Medulla oblongata (tissue), 1 donor: ENCODE results near the gene UBAP2.

ENCODE experiments used
- DNase-seq: peaks from one replicate; pipeline ENCODE4 v3.0.0-alpha.2; 2015; ENCODE audit errors: extremely low spot score

Gene UBAP2

DNA sequence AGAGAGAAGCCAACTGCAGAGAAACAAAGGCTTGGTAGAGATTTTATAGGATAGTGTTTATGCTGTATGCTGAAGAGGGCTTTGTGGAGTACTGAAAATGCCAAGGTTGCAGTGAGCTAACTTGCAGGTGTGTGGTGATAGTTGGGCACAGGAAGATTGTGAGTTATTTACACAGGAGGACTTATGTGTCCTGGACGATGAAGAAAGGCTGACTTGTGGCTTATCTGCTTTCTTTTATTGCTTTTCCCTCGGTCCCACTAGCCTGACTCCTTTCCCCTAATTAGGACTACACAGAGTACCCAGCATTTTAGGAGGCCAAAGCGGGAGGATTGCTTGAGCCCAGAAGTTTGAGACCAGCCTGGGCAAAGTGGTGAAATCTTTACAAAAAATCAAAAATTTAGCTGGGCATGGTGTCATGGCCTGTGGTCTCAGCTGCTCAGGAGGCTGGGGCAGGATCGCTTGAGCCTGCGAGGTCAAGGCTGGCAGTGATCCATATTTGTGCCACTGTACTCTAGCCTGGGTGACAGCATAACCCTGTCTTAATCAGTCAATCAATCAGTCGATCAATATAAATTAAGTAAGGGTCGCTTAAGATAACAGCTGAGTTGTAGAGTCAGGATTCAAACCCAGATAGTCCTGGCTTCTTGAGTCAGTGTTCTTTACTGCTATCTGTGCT, 169.9 kb downstream of the UBAP2 start:
- DNase-seq = no peak

DNA sequence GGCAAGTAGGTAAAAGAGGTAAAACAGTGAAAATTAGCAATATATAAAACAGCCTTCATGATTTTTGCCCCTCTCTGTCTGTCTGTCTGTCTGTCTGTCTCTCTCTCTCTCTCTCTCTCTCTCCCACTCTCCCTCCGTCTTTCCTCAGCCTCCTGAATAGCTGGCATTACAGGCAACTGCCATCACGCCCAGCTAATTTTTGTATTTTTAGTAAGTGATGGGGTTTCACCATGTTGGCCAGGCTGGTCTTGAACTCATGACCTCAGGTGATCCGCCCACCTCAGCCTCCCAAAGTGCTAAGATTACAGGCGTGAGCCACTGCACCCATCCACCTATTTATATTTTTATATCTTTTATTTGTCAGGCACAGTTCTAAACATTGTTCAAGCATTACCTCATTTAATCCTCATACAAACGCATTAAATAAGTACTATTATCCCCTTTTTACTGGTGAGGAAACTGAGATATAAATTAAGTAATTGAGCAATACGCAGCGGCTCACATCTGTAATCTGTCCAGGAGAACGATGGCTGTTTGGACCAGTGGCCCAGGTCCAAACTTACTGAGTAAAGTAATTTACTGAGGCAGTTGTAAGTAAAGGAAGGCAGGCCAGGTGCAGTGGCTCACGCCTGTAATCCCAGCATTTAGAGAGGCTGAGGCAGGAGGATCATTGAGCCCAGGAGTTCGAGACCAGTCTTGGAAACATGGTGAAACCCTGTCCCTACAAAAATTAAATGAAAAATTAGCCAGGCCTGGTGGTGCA, 170.8 kb downstream of the UBAP2 start:
- no peak for DNase-seq
